HUES64 (cell line): Measurements from ENCODE around the gene CPA5.

Experiments used
- H3K27ac ChIP-seq: 2 replicates; pipeline ENCODE4 v1.7.0; 2013; ENCODE audit warnings: low read depth, low read length, inconsistent platforms
- H3K27me3 ChIP-seq: 2 replicates; pipeline ENCODE4 v1.6.1; 2013; ENCODE audit warnings: mild to moderate bottlenecking, low read length; ENCODE audit not compliant: insufficient read depth
- H3K36me3 ChIP-seq: 2 replicates; pipeline ENCODE4 v1.6.1; 2013; ENCODE audit warnings: mild to moderate bottlenecking, low read length; ENCODE audit not compliant: insufficient read depth
- H3K4me1 ChIP-seq: 2 replicates; pipeline ENCODE4 v1.6.1; 2013; ENCODE audit warnings: mild to moderate bottlenecking, low read length, moderate library complexity; ENCODE audit not compliant: insufficient read depth
- H3K4me3 ChIP-seq: 2 replicates; pipeline ENCODE4 v1.5.1; 2013; ENCODE audit warnings: mild to moderate bottlenecking, low read length, moderate library complexity
- H3K9ac ChIP-seq: 2 replicates; pipeline ENCODE4 v1.6.1; 2013; ENCODE audit warnings: mild to moderate bottlenecking, low read depth, low read length
- H3K9me3 ChIP-seq: 2 replicates; pipeline ENCODE4 v1.6.1; 2013; ENCODE audit warnings: low read depth, low read length; ENCODE audit not compliant: insufficient read depth
- WGBS: fragments of 150-250, 120-280 bp; methylation state at CpG from one replicate; pipeline ENCODE4 v1.1.7; 2013; ENCODE audit warnings: missing lambda C conversion rate; 5-methylcytosine and 5-hydroxymethylcytosine counted together

Gene CPA5

GRCh38 chr7:130350945-130351790 lies 6.6 kb downstream of the CPA5 start:
- Histone ChIP-seq H3K9ac (no peak overlapping the region), H3K4me1 (peaks cover 36% of the 10 kb centered on the region), H3K9me3 (no peaks in the 10 kb centered on the region), H3K27ac (no peak overlapping the region), H3K36me3 (no peaks in the 10 kb centered on the region), H3K4me3 (no peak overlapping the region), H3K27me3 (no peaks in the 10 kb centered on the region)
- 38% methylated on average over 18 of the region's 20 CpGs for WGBS

- H3K36me3 ChIP-seq = no peaks in the 10 kb centered on the region
- H3K4me3 ChIP-seq = no peak overlapping the region
- 34% methylated on average over 6 of the region's 6 CpGs for WGBS
- H3K9me3 ChIP-seq = no peaks in the 10 kb centered on the region
- no peaks in the 10 kb centered on the region for H3K27me3 ChIP-seq
- H3K9ac ChIP-seq = no peak overlapping the region
- H3K4me1 ChIP-seq = peaks cover 41% of the 10 kb centered on the region
- H3K27ac ChIP-seq = no peak overlapping the region
Observed at GRCh38 chr7:130351791-130352090, 7.1 kb downstream of the CPA5 start.

- Histone ChIP-seq H3K4me1 (peaks cover 44% of the 10 kb centered on the region), H3K9me3 (no peaks in the 10 kb centered on the region), H3K27ac (no peak overlapping the region), H3K36me3 (no peaks in the 10 kb centered on the region), H3K9ac (no peak overlapping the region), H3K27me3 (no peaks in the 10 kb centered on the region), H3K4me3 (no peak overlapping the region; the same call in 1 of the 2 replicates)
- 50% methylated on average over 20 of the region's 20 CpGs for WGBS
Observed at GRCh38 chr7:130352194-130353074, 7.8 kb downstream of the CPA5 start.

GRCh38 chr7:130353196-130353595 lies 8.6 kb downstream of the CPA5 start:
- Histone ChIP-seq H3K9me3 (no peaks in the 10 kb centered on the region), H3K4me3 (no peak overlapping the region), H3K4me1 (peaks cover 44% of the 10 kb centered on the region), H3K27ac (no peak overlapping the region), H3K9ac (no peak overlapping the region), H3K27me3 (no peaks in the 10 kb centered on the region), H3K36me3 (no peaks in the 10 kb centered on the region)
- WGBS = 87% methylated on average over 7 of the region's 7 CpGs

- Histone ChIP-seq H3K9me3 (0 out of 2 replicates have a peak, but pooled peaks cover 2% of the 10 kb centered on the region), H3K36me3 (no peaks in the 10 kb centered on the region), H3K27ac (peak overlapping the region; percentile 70), H3K27me3 (no peaks in the 10 kb centered on the region), H3K4me3 (no peak overlapping the region), H3K9ac (peak overlapping the region; percentile 32; the same call in 1 of the 2 replicates), H3K4me1 (peaks cover 30% of the 10 kb centered on the region)
- WGBS = 51% methylated on average over 9 of the region's 9 CpGs
Observed at GRCh38 chr7:130356121-130356875, 11.7 kb downstream of the CPA5 start.

GRCh38 chr7:130356876-130357611 lies 12.4 kb downstream of the CPA5 start:
- peak overlapping the region; percentile 32; the same call in 1 of the 2 replicates for H3K9ac ChIP-seq
- H3K27me3 ChIP-seq = no peaks in the 10 kb centered on the region
- peak overlapping the region; percentile 63 for H3K27ac ChIP-seq
- H3K4me1 ChIP-seq = peaks cover 23% of the 10 kb centered on the region
- H3K36me3 ChIP-seq = no peaks in the 10 kb centered on the region
- 0 out of 2 replicates have a peak, but pooled peaks cover 2% of the 10 kb centered on the region for H3K9me3 ChIP-seq
- WGBS = 86% methylated on average over 15 of the region's 16 CpGs
- H3K4me3 ChIP-seq = no peak overlapping the region

- Histone ChIP-seq H3K4me1 (peaks cover 15% of the 10 kb centered on the region), H3K27ac (no peak overlapping the region), H3K9me3 (0 out of 2 replicates have a peak, but pooled peaks cover 2% of the 10 kb centered on the region), H3K36me3 (no peaks in the 10 kb centered on the region), H3K9ac (no peak overlapping the region), H3K27me3 (no peaks in the 10 kb centered on the region), H3K4me3 (no peak overlapping the region)
- WGBS = 93% methylated on average over 4 of the region's 4 CpGs
Observed at GRCh38 chr7:130358471-130358870, 13.9 kb downstream of the CPA5 start.

GRCh38 chr7:130359276-130359857 lies 14.8 kb downstream of the CPA5 start:
- Histone ChIP-seq H3K36me3 (no peaks in the 10 kb centered on the region), H3K4me3 (no peak overlapping the region), H3K4me1 (peaks cover 15% of the 10 kb centered on the region), H3K9me3 (0 out of 2 replicates have a peak, but pooled peaks cover 2% of the 10 kb centered on the region), H3K9ac (no peak overlapping the region), H3K27me3 (no peaks in the 10 kb centered on the region), H3K27ac (no peak overlapping the region)
- WGBS = 99% methylated on average over 5 of the region's 5 CpGs

GRCh38 chr7:130360518-130360917 lies 15.9 kb downstream of the CPA5 start:
- whole genome bisulfite sequencing = 90% methylated on average over 3 of the region's 3 CpGs
- Histone ChIP-seq H3K27ac (no peak overlapping the region), H3K9ac (no peak overlapping the region), H3K4me1 (peaks cover 19% of the 10 kb centered on the region), H3K36me3 (no peaks in the 10 kb centered on the region), H3K9me3 (0 out of 2 replicates have a peak, but pooled peaks cover 2% of the 10 kb centered on the region), H3K27me3 (no peaks in the 10 kb centered on the region), H3K4me3 (no peak overlapping the region)

- WGBS = 89% methylated on average over 7 of the region's 7 CpGs
- Histone ChIP-seq H3K9me3 (0 out of 2 replicates have a peak, but pooled peaks cover 2% of the 10 kb centered on the region), H3K27ac (no peak overlapping the region), H3K4me1 (peaks cover 9% of the 10 kb centered on the region), H3K9ac (no peak overlapping the region), H3K27me3 (no peaks in the 10 kb centered on the region), H3K4me3 (no peak overlapping the region), H3K36me3 (no peaks in the 10 kb centered on the region)
Observed at GRCh38 chr7:130361681-130362080, 17.1 kb downstream of the CPA5 start.
